NT2/D1 (cell line): Measurements from ENCODE around the gene C11orf58.

Experiments used
- YY1 ChIP-seq: IDR thresholded peaks from 2 replicates; pipeline ENCODE4 v1.6.1; 2011; ENCODE audit not compliant: insufficient read length, insufficient read depth
- ZNF274 ChIP-seq: IDR thresholded peaks from 2 replicates; pipeline ENCODE4 v1.6.1; 2011; ENCODE audit warnings: mild to moderate bottlenecking, low read depth, low read length

GRCh38 chr11:16775614-16776283 is 37.3 kb downstream of the C11orf58 start:
- no peak for TF ChIP-seq YY1
- no peak for TF ChIP-seq ZNF274
